ENCODE results near the gene MYH4. TPM values are rescaled to one million over a fixed set of nuclear protein-coding genes. Genes with fewer than 3 reads are reported as not detected.

The MYH4 gene
- total RNA-seq, 4 donors from 2014 or later = not detected

GRCh38 chr17:10460062-10460461 is 9.3 kb downstream of the MYH4 start:
- DNase-seq (ENCODE audit: low spot score) (no peak), ATAC-seq (ENCODE audit: low FRiP score) (no peak)
- no peak for TF ChIP-seq CTCF (IDR thresholded peaks at IDR 0.05)

- ATAC-seq (ENCODE audit: low FRiP score) (no peak), DNase-seq (ENCODE audit: low spot score) (no peak)
- TF ChIP-seq CTCF (IDR thresholded peaks at IDR 0.05) = no peak
Measured at GRCh38 chr17:10458701-10459100, 10.7 kb downstream of the MYH4 start.

- ATAC-seq (ENCODE audit: low FRiP score) = no peak
- TF ChIP-seq CTCF (IDR thresholded peaks at IDR 0.05) = no peak
- no peak for DNase-seq (ENCODE audit: low spot score)
Measured at GRCh38 chr17:10457952-10458351, 11.4 kb downstream of the MYH4 start.

GRCh38 chr17:10447026-10447931 is 22.1 kb downstream of the MYH4 start:
- TF ChIP-seq CTCF (IDR thresholded peaks at IDR 0.05) = no peak
- DNase-seq (ENCODE audit: low spot score) = no peak
- no peak for ATAC-seq (ENCODE audit: low FRiP score)

GRCh38 chr17:10439816-10440215 is 29.5 kb downstream of the MYH4 start:
- TF ChIP-seq CTCF (IDR thresholded peaks at IDR 0.05) = no peak
- ATAC-seq (ENCODE audit: low FRiP score) (no peak), DNase-seq (ENCODE audit: low spot score) (no peak)

- no peak for TF ChIP-seq CTCF (IDR thresholded peaks at IDR 0.05)
- ATAC-seq (ENCODE audit: low FRiP score) = no peak
- no peak for DNase-seq (ENCODE audit: low spot score)
Measured at GRCh38 chr17:10435096-10435495, 34.3 kb downstream of the MYH4 start.
